HEK293T (cell line): ENCODE measurements around the gene RNF123.
"Not testable (repeated sequence)": the region's sequence is repeated elsewhere in the genome, so short reads cannot be mapped to it uniquely, and the experiment has no call there.

Experiments used
- FOXK2 ChIP-seq: fragments of 450-650 bp; IDR thresholded peaks from 2 replicates; pipeline ENCODE4 v1.6.1; 2016; ENCODE audit warnings: mild to moderate bottlenecking
- SP1 ChIP-seq: fragments of 450-650 bp; IDR thresholded peaks from 2 replicates; pipeline ENCODE4 v1.6.1; 2017
- TF ChIP-seq, protein P1 (sequence below): fragments of 450-650 bp; IDR thresholded peaks from 2 replicates; pipeline ENCODE4 v1.6.1; 2016

- TF ChIP-seq SP1, FOXK2: not testable (repeated sequence)
- TF ChIP-seq, protein P1, sequence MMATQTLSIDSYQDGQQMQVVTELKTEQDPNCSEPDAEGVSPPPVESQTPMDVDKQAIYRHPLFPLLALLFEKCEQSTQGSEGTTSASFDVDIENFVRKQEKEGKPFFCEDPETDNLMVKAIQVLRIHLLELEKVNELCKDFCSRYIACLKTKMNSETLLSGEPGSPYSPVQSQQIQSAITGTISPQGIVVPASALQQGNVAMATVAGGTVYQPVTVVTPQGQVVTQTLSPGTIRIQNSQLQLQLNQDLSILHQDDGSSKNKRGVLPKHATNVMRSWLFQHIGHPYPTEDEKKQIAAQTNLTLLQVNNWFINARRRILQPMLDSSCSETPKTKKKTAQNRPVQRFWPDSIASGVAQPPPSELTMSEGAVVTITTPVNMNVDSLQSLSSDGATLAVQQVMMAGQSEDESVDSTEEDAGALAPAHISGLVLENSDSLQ, result not testable (repeated sequence)
Measured at GRCh38 chr3:49694409-49695070, 5.2 kb downstream of the RNF123 start.
